PC-3 (cell line): ENCODE measurements around the gene OR9Q2. TPM values are rescaled to one million over a fixed set of nuclear protein-coding genes. Genes with fewer than 3 reads are reported as not detected.

Source experiments
- ATAC-seq: fragments of 200-7000 bp; cut with Tn5 transposase; 2 replicates; pipeline ENCODE4 v1.9.1; 2020; ENCODE audit warnings: mild to moderate bottlenecking, moderate library complexity
- Bru-seq: library from RNA; stranded (reverse); fragments of 400-500 nt; gene quantifications from one replicate; lab custom pipeline; 2021; lab: Mats Ljungman, UMichigan
- BruChase-seq, 2 experiments: library from RNA; stranded (reverse); fragments of 400-500 nt; gene quantifications; one replicate each; lab custom pipeline; 2021; lab: Mats Ljungman, UMichigan
- BruUV-seq: library from RNA; stranded (reverse); fragments of 400-500 nt; replicated peaks from 2 replicates; lab custom pipeline; 2021; lab: Mats Ljungman, UMichigan
- CTCF ChIA-PET: fragments of 300-600 bp; sonication (Branson Sonifier 250); formaldehyde crosslinking; loops from one replicate; lab custom pipeline; 2022; ENCODE audit warnings: antibody characterized with exemption; lab: Charles Lee
- POLR2A ChIA-PET: fragments of 300-600 bp; sonication (Branson Sonifier 250); formaldehyde crosslinking; loops from one replicate; lab custom pipeline; 2022; ENCODE audit warnings: antibody characterized with exemption; ENCODE audit not compliant: unreplicated experiment; lab: Charles Lee
- DNase-seq: peaks from one replicate; pipeline ENCODE4 v3.0.0-alpha.2; 2015
- H2AFZ ChIP-seq: fragments of 300-600 bp; sonication (generic); 2 replicates; pipeline ENCODE4 v1.6.0; 2016; ENCODE audit warnings: antibody characterized with exemption, low read length
- H3F3A ChIP-seq: fragments of 300-600 bp; sonication (generic); one replicate; pipeline ENCODE4 v1.6.0; 2017; ENCODE audit warnings: antibody characterized with exemption, low read length, control low read depth, mild to moderate bottlenecking; ENCODE audit not compliant: unreplicated experiment
- H3K27ac ChIP-seq: fragments of 300-600 bp; sonication (generic); 2 replicates; pipeline ENCODE4 v1.5.1; 2016; ENCODE audit warnings: mild to moderate bottlenecking, low read length
- H3K27me3 ChIP-seq: fragments of 300-600 bp; sonication (generic); 2 replicates; pipeline ENCODE4 v1.6.1; 2016; ENCODE audit warnings: low read length, mixed read lengths
- H3K36me3 ChIP-seq: fragments of 300-600 bp; sonication (generic); 2 replicates; pipeline ENCODE4 v1.6.1; 2016; ENCODE audit warnings: low read depth, mixed run types, low read length, mixed read lengths
- H3K4me1 ChIP-seq: fragments of 300-600 bp; sonication (generic); 2 replicates; pipeline ENCODE4 v1.5.1; 2016; ENCODE audit warnings: low read length; ENCODE audit not compliant: insufficient read depth
- H3K4me2 ChIP-seq: fragments of 300-600 bp; sonication (generic); 2 replicates; pipeline ENCODE4 v1.6.0; 2016; ENCODE audit warnings: low read length
- H3K4me3 ChIP-seq: fragments of 300-600 bp; sonication (generic); 2 replicates; pipeline ENCODE4 v1.5.1; 2016; ENCODE audit warnings: mild to moderate bottlenecking, low read length, mixed read lengths
- H3K79me2 ChIP-seq: fragments of 300-600 bp; sonication (generic); 2 replicates; pipeline ENCODE4 v1.6.1; 2017; ENCODE audit warnings: low read length, mixed read lengths
- H3K9ac ChIP-seq: fragments of 300-600 bp; sonication (generic); 2 replicates; pipeline ENCODE4 v1.6.0; 2016; ENCODE audit warnings: mild to moderate bottlenecking, low read length
- H3K9me2 ChIP-seq: fragments of 300-600 bp; sonication (generic); replicated peaks from 2 replicates; pipeline ENCODE4 v1.6.1; 2016; ENCODE audit warnings: mixed run types, low read length, mixed read lengths
- H3K9me3 ChIP-seq: fragments of 300-600 bp; sonication (generic); 2 replicates; pipeline ENCODE4 v1.6.1; 2016; ENCODE audit warnings: low read length, mixed read lengths
- H4K20me1 ChIP-seq: fragments of 300-600 bp; sonication (generic); 2 replicates; pipeline ENCODE4 v1.6.1; 2016; ENCODE audit warnings: low read length, mixed read lengths
- CTCF ChIP-seq: fragments of 300-600 bp; sonication (generic); conservative IDR thresholded peaks from 2 replicates; pipeline ENCODE4 v1.5.1; 2017; ENCODE audit warnings: antibody characterized with exemption, low read depth, mild to moderate bottlenecking, low read length
- EZH2 ChIP-seq: fragments of 300-600 bp; sonication (generic); IDR thresholded peaks from one replicate; pipeline ENCODE4 v1.6.1; 2017; ENCODE audit warnings: antibody characterized with exemption, mild to moderate bottlenecking, low read length; ENCODE audit not compliant: unreplicated experiment
- EZH2phosphoT487 ChIP-seq: fragments of 300-600 bp; sonication (generic); IDR thresholded peaks from 2 replicates; pipeline ENCODE4 v1.6.1; 2018; ENCODE audit warnings: mild to moderate bottlenecking, antibody characterized with exemption, low read length, borderline replicate concordance
- intact Hi-C: fragments of 100-400 bp; cut with micrococcal nuclease; formaldehyde crosslinking; loops from 2 replicates; pipeline ENCODE4 v1.9.0; 2023
- long read RNA-seq: library from polyadenylated mRNA; unstranded; transcript quantifications from one replicate; pipeline ENCODE4 v2.0.0, GENCODE V29; 2021; ENCODE audit not compliant: unreplicated experiment
- total RNA-seq: library from RNA; depleted of rRNA; stranded (reverse); fragments of >200 nt; gene quantifications from 2 replicates; pipeline ENCODE4 v1.2.3, GENCODE V29; 2014; rRNA removed

Gene OR9Q2
- total RNA-seq: not detected in 2 replicates
- Bru-seq, nascent RNA: not detected
- BruChase-seq, experiment 1, labeled RNA remaining after a 6-hour chase: not detected
- BruChase-seq, experiment 2, labeled RNA remaining after a 2-hour chase: not detected
- long read RNA-seq: 0 reads

- CTCF ChIA-PET: no interaction called here
- intact Hi-C loops: no loop called here
- POLR2A ChIA-PET: no interaction called here
Measured at GRCh38 chr11:58188770-58189169, at the start of gene OR9Q2. OR9Q2 (plus strand) TSS chr11:58189070; CDS start chr11:58190491, 1,421 bp downstream.

GRCh38 chr11:58142761-58143160 lies 46.1 kb upstream of the OR9Q2 start:
- CTCF ChIA-PET: no interaction called here
- no TSS peak for BruUV-seq
- TF ChIP-seq EZH2 (no peak), CTCF (no peak), EZH2phosphoT487 (no peak)
- H3K9ac ChIP-seq: no peak overlapping the region
- no peaks in the 10 kb centered on the region for H3K79me2 ChIP-seq
- intact Hi-C loops: no loop called here
- H3K4me3 ChIP-seq: no peak overlapping the region
- ATAC-seq (no peak), DNase-seq (no peak)
- no peaks in the 10 kb centered on the region for H4K20me1 ChIP-seq
- no peak overlapping the region for H2AFZ ChIP-seq
- no peak overlapping the region for H3K4me2 ChIP-seq
- H3K4me1 ChIP-seq: no peaks in the 10 kb centered on the region
- peaks cover 26% of the 10 kb centered on the region for H3K27me3 ChIP-seq
- no peaks in the 10 kb centered on the region for H3F3A ChIP-seq
- H3K9me2 ChIP-seq: no peaks in the 10 kb centered on the region
- H3K36me3 ChIP-seq: no peaks in the 10 kb centered on the region
- no peak overlapping the region for H3K27ac ChIP-seq
- H3K9me3 ChIP-seq: no peaks in the 10 kb centered on the region
- POLR2A ChIA-PET: no interaction called here

More at GRCh38 chr11:58188770-58189169, at the start of gene OR9Q2:
- no TSS peak for BruUV-seq
- H3K9me2 ChIP-seq: no peaks in the 10 kb centered on the region
- no peak within 1 kb of the TSS for H3K9ac ChIP-seq
- H3K4me1 ChIP-seq: no peaks in the 10 kb centered on the region
- H4K20me1 ChIP-seq: no peaks in the 10 kb centered on the region
- H3K79me2 ChIP-seq: no peaks in the 10 kb centered on the region
- no peak within 1 kb of the TSS for H2AFZ ChIP-seq
- no peaks in the 10 kb centered on the region for H3F3A ChIP-seq
- peaks cover 7% of the 10 kb centered on the region; the same call in 1 of the 2 replicates for H3K27me3 ChIP-seq
- H3K27ac ChIP-seq: no peak within 1 kb of the TSS
- no peak within 1 kb of the TSS for H3K4me2 ChIP-seq
- no peaks in the 10 kb centered on the region for H3K36me3 ChIP-seq
- no peak for TF ChIP-seq CTCF
- TF ChIP-seq EZH2: no peak
- TF ChIP-seq EZH2phosphoT487: no peak
- ATAC-seq (no peak), DNase-seq (no peak)
- no peaks in the 10 kb centered on the region for H3K9me3 ChIP-seq
- no peak within 1 kb of the TSS for H3K4me3 ChIP-seq

- Histone ChIP-seq H3K79me2 (no peaks in the 10 kb centered on the region), H3F3A (no peaks in the 10 kb centered on the region), H2AFZ (no peak overlapping the region), H4K20me1 (no peaks in the 10 kb centered on the region), H3K9me3 (no peaks in the 10 kb centered on the region), H3K4me3 (no peak overlapping the region), H3K9ac (no peak overlapping the region), H3K27me3 (peaks cover 81% of the 10 kb centered on the region), H3K4me2 (no peak overlapping the region), H3K36me3 (no peaks in the 10 kb centered on the region), H3K4me1 (no peaks in the 10 kb centered on the region), H3K9me2 (no peaks in the 10 kb centered on the region), H3K27ac (no peak overlapping the region)
- TF ChIP-seq EZH2: no peak
- no peak for TF ChIP-seq CTCF
- no peak for TF ChIP-seq EZH2phosphoT487
- DNase-seq (no peak), ATAC-seq (no peak)
- BruUV-seq: no TSS peak
- intact Hi-C loops: no loop called here
- CTCF ChIA-PET: no interaction called here
- POLR2A ChIA-PET: no interaction called here
Measured at GRCh38 chr11:58152781-58153180, 36.1 kb upstream of the OR9Q2 start.
